ENCODE measurements around the gene TTI1. TPM values are rescaled to one million over a fixed set of nuclear protein-coding genes. Genes with fewer than 3 reads are reported as not detected.

Gene TTI1
- total RNA-seq, 1 donor from 2014 or later, result 43.8 TPM

DNA sequence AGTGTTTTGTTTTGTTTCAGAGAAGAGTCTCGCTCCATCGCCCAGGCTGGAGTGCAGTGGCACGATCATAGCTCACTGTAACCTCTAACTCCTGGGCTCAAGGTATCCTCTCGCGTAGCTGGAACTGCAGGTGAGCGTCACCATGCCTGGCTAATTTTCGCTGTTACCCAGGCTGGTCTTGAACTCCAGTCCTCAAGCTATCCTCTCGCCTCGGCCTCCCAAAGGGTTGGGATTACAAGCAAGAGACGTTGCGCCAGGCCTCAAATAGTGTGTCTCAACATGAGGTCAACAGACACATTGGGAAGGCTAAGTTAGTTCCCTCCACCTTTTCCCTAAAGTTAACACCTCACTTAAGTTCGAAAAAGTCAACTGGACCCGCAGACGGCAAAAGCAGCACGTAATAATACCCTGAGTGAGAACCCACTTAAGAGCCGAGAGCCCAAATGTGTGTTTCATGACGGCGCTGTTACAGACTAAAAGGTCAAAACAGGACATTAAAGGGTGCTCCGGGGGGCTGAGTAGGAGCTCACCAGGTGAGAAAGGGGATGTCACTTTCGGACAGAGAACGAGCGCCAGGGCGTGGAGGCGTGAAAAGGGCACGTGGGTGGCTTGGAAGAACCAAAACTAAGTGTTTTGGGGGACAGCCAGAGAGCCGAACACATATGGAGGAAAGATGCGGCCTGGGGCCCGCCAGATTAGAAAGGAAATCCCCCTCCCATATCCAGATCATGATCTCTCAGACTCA, 499 bp downstream of the TTI1 start:
- peak overlapping the region; percentile 96 for H3K4me3 Mint-ChIP-seq
- TF ChIP-seq, protein P1, sequence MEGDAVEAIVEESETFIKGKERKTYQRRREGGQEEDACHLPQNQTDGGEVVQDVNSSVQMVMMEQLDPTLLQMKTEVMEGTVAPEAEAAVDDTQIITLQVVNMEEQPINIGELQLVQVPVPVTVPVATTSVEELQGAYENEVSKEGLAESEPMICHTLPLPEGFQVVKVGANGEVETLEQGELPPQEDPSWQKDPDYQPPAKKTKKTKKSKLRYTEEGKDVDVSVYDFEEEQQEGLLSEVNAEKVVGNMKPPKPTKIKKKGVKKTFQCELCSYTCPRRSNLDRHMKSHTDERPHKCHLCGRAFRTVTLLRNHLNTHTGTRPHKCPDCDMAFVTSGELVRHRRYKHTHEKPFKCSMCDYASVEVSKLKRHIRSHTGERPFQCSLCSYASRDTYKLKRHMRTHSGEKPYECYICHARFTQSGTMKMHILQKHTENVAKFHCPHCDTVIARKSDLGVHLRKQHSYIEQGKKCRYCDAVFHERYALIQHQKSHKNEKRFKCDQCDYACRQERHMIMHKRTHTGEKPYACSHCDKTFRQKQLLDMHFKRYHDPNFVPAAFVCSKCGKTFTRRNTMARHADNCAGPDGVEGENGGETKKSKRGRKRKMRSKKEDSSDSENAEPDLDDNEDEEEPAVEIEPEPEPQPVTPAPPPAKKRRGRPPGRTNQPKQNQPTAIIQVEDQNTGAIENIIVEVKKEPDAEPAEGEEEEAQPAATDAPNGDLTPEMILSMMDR (conservative IDR thresholded peaks at IDR 0.05), result no peak
- peaks cover 44% of the 10 kb centered on the region for H3K36me3 Mint-ChIP-seq
- peaks cover 16% of the 10 kb centered on the region for H3K9me3 Mint-ChIP-seq
- no peak for DNase-seq (ENCODE audit: extremely low spot score, unreplicated experiment)
- H3K4me1 Mint-ChIP-seq (ENCODE audit: unreplicated experiment), result peaks cover 36% of the 10 kb centered on the region
- H3K27ac Mint-ChIP-seq, result peak overlapping the region; percentile 91
- no peaks in the 10 kb centered on the region for H3K27me3 Mint-ChIP-seq

DNA sequence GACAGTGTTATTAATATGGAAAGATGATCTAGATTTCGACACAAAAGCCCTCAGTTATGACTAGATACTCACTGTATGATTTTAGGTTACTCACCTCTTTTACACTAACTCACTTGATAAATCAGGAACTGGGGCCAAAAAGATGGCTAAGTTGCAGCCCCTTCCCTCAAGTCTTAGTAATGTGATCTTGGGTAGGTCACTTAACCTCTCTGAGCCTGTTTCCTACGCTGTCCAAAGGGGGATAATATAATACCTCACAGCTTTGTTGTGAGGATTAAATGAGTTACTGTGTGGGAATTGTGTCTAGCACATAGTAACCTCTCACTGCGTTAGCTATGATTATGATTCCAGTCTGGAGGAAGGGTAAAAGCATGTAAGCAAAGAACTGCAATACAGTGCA, 1.3 kb downstream of the TTI1 start:
- H3K27me3 Mint-ChIP-seq, result no peaks in the 10 kb centered on the region
- TF ChIP-seq, protein P1 (conservative IDR thresholded peaks at IDR 0.05), result no peak
- peak overlapping the region; percentile 96 for H3K4me3 Mint-ChIP-seq
- peaks cover 39% of the 10 kb centered on the region for H3K36me3 Mint-ChIP-seq
- no peak for DNase-seq (ENCODE audit: extremely low spot score, unreplicated experiment)
- peak overlapping the region; percentile 91 for H3K27ac Mint-ChIP-seq
- peaks cover 16% of the 10 kb centered on the region for H3K9me3 Mint-ChIP-seq
- H3K4me1 Mint-ChIP-seq (ENCODE audit: unreplicated experiment), result peaks cover 32% of the 10 kb centered on the region

DNA sequence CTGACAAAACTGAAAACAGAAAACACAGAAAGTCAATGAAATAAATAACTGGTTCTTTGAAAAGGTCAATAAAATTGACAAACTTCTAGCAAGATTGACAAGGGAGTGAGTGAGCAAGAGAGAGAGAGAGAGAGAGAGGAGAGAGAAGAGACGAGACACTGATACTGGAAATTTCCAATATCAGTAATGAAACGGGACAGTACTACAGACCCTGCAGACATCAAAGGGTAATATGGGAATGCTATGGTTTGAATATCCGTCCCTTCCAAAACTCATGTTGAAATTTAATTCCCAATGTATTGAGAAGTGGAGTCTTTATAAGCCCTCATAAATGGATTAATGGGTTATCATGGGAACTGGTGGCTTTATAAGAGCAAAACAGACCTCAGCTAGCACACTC, 3.8 kb downstream of the TTI1 start:
- Mint-ChIP-seq H3K27me3 (no peaks in the 10 kb centered on the region), H3K4me3 (peak overlapping the region; percentile 8), H3K9me3 (peaks cover 16% of the 10 kb centered on the region), H3K4me1 (ENCODE audit: unreplicated experiment) (peaks cover 24% of the 10 kb centered on the region), H3K27ac (no peak overlapping the region), H3K36me3 (peaks cover 31% of the 10 kb centered on the region)
- TF ChIP-seq, protein P1 (conservative IDR thresholded peaks at IDR 0.05), result no peak
- DNase-seq (ENCODE audit: extremely low spot score, unreplicated experiment), result no peak

DNA sequence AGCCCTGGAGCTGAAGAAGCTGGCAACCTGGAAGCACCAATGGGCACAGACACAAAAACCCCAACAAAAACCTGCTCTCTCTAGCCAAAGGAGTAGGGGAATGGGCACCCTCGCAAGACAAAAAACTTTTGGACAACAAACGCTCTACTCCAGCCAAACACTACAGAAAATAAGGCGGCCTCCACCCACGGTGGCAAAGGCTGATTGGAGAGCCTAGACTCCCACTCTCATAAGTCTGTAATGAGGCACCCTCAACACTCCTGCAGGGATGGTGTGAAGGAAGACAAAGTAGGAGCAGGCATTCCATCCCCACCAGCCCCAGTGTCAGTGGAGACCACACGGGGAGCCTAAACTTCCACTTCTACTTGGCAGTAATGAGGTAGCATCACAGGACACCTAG, 8.8 kb downstream of the TTI1 start:
- Mint-ChIP-seq H3K9me3 (peaks cover 7% of the 10 kb centered on the region), H3K27me3 (no peaks in the 10 kb centered on the region), H3K27ac (no peak overlapping the region), H3K4me1 (ENCODE audit: unreplicated experiment) (peaks cover 12% of the 10 kb centered on the region), H3K4me3 (no peak overlapping the region), H3K36me3 (peaks cover 26% of the 10 kb centered on the region)
- TF ChIP-seq, protein P1 (conservative IDR thresholded peaks at IDR 0.05), result no peak
- DNase-seq (ENCODE audit: extremely low spot score, unreplicated experiment), result no peak

DNA sequence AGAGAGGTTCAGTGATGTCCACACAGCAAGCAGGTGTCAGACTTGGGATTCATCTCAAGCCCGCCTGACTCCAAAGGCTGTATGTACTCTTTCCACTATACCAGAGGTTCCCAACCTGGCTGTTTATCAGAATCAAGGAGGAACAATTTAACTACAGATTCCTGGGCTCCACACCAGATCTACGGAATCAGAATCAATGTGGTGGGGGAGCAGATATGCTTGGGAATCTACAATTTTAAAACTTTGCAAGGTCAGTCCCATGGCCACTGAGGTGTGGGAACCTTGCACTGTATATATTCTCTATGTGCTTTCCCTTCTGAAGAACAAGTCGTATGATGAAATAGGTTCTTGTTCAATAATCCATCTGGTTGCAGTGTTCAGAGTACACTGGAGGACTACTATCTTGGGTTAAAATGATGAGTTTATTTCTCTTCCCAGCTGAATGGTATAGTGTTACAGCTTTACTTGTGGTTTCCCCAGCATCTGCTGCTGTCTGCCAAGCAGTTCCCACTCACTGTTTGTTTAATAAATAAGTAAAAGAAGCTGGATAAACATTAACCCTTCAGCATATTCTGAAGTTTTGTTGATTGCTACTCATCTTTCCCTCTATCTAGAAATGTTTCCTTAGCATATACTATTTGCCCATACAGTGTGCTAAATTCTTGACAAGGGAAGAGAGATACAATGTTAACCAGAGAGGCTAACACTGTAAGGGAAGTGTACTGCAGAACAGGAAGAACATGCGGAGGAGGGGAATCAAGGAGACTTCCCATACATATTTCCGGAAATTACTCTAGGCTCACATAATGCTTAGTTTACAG, 9.9 kb downstream of the TTI1 start:
- H3K4me3 Mint-ChIP-seq, result no peak overlapping the region

More for the DNA sequence above, 9.9 kb downstream of the TTI1 start:
- Mint-ChIP-seq H3K9me3 (no peaks in the 10 kb centered on the region), H3K36me3 (peaks cover 30% of the 10 kb centered on the region), H3K27me3 (no peaks in the 10 kb centered on the region), H3K27ac (no peak overlapping the region), H3K4me1 (ENCODE audit: unreplicated experiment) (peaks cover 6% of the 10 kb centered on the region)
- no peak for DNase-seq (ENCODE audit: extremely low spot score, unreplicated experiment)
- TF ChIP-seq, protein P1 (conservative IDR thresholded peaks at IDR 0.05), result no peak
